ENCODE data around the gene DDX54. TPM values are rescaled to one million over a fixed set of nuclear protein-coding genes. Genes with fewer than 3 reads are reported as not detected.
A peak's percentile ranks its signal among the peaks of the same experiment; 100 is the strongest.
"Not testable (repeated sequence)": the region's sequence is repeated elsewhere in the genome, so short reads cannot be mapped to it uniquely, and the experiment has no call there.

Gene DDX54
- total RNA-seq, 1 experiment from 2014 or later: 80.1 TPM

DNA sequence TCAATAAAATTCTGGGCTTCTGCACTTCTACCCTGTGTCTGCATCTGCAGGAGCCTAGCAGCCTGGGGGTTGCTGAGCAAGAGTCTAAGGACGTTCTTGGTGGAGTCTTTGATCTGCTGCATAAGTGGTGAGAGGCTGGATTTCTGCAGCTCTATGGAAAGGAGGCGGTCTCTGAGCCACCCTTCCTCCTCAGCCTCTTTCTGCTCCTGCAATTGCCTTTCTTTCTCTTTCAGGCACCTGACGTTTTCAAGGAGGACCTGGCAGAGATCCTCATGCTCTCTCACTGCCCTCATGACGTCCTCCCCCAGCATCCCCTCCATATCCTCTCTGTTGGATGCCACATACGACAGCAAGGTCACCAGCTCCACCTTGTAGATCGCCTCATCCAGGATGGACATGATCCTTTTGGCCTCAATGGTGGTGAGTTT, 22.3 kb upstream of the DDX54 start:
- Histone ChIP-seq H3K4me1 (replicated peaks; ENCODE audit: insufficient read depth) (peaks cover 12% of the 10 kb centered on the region), H3K36me3 (ENCODE audit: low read depth) (no peaks in the 10 kb centered on the region), H2AFZ (no peak overlapping the region), H3K4me3 (no peak overlapping the region), H3K9me3 (ENCODE audit: insufficient read depth, low read depth) (no peaks in the 10 kb centered on the region), H3K9me2 (ENCODE audit: insufficient read depth) (no peaks in the 10 kb centered on the region), H3F3A (ENCODE audit: insufficient read depth, low read depth) (peaks cover 16% of the 10 kb centered on the region; the same call in 1 of the 2 replicates), H3K27me3 (ENCODE audit: insufficient read depth, low read depth) (no peaks in the 10 kb centered on the region), H3K79me2 (ENCODE audit: low read depth) (no peaks in the 10 kb centered on the region), H3K4me2 (no peak overlapping the region), H3K27ac (no peak overlapping the region), H4K20me1 (ENCODE audit: insufficient read depth) (no peaks in the 10 kb centered on the region)
- CTCF ChIA-PET: no interaction called here
- intact Hi-C loops (cut with micrococcal nuclease; ENCODE audit: unreplicated experiment): no loop called here
- no TSS peak for BruUV-seq (replicated peaks)
- no peak for DNase-seq
- TF ChIP-seq, protein P1, sequence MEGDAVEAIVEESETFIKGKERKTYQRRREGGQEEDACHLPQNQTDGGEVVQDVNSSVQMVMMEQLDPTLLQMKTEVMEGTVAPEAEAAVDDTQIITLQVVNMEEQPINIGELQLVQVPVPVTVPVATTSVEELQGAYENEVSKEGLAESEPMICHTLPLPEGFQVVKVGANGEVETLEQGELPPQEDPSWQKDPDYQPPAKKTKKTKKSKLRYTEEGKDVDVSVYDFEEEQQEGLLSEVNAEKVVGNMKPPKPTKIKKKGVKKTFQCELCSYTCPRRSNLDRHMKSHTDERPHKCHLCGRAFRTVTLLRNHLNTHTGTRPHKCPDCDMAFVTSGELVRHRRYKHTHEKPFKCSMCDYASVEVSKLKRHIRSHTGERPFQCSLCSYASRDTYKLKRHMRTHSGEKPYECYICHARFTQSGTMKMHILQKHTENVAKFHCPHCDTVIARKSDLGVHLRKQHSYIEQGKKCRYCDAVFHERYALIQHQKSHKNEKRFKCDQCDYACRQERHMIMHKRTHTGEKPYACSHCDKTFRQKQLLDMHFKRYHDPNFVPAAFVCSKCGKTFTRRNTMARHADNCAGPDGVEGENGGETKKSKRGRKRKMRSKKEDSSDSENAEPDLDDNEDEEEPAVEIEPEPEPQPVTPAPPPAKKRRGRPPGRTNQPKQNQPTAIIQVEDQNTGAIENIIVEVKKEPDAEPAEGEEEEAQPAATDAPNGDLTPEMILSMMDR (conservative IDR thresholded peaks at IDR 0.05): no peak
- no peak for TF ChIP-seq EZH2 (IDR thresholded peaks at IDR 0.05; ENCODE audit: low read depth)
- POLR2A ChIA-PET (ENCODE audit: unreplicated experiment): no interaction called here

DNA sequence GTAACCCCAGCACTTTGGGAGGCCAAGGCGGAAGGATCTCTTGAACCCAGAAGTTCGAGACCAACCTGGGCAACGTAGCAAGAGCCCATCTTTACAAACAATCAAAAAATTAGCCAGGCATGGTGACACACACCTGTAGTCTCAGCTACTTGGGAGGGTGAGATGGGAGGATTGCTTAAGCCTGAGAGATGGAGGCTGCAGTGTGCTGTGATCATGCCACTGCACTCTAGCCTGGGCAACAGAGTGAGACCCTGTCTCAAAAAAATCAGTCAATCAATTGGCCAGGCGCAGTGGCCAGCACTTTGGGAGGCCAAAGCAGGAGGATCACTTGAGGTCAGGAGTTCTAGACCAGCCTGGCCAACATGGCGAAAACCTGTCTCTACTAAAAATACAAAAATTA, 21.5 kb upstream of the DDX54 start:
- intact Hi-C loops (cut with micrococcal nuclease; ENCODE audit: unreplicated experiment); H3K9me2 ChIP-seq (ENCODE audit: insufficient read depth); H3K27ac ChIP-seq; H3K27me3 ChIP-seq (ENCODE audit: insufficient read depth, low read depth); H4K20me1 ChIP-seq (ENCODE audit: insufficient read depth); H3K79me2 ChIP-seq (ENCODE audit: low read depth); H2AFZ ChIP-seq; DNase-seq; H3K36me3 ChIP-seq (ENCODE audit: low read depth); H3K4me3 ChIP-seq; CTCF ChIA-PET; POLR2A ChIA-PET (ENCODE audit: unreplicated experiment); H3K9me3 ChIP-seq (ENCODE audit: insufficient read depth, low read depth); H3K4me2 ChIP-seq: not testable (repeated sequence)
- TSS peak; percentile 83 for BruUV-seq (replicated peaks)
- Histone ChIP-seq H3K4me1 (replicated peaks; ENCODE audit: insufficient read depth) (peaks cover 12% of the 10 kb centered on the region), H3F3A (ENCODE audit: insufficient read depth, low read depth) (peaks cover 16% of the 10 kb centered on the region; the same call in 1 of the 2 replicates)

DNA sequence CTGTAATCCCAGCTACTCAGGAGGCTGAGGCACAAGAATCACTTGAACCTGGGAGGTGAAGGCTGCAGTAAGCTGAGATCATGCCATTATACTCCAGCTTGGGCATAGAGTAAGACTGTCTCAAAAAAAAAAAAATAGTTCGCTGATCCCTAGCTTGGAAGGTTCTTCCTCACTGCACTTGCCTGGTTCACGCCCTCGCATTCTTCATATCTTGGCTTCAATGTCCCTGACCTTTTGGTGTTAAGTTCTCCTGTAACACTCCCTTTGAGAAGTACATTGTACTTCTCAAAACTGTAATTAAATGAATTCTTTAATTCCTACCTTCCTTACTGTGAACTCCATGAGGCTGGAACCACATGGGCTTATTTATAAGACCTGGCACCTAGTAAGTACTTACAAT, 19.5 kb upstream of the DDX54 start:
- intact Hi-C loops (cut with micrococcal nuclease; ENCODE audit: unreplicated experiment): no loop called here
- H3K27ac ChIP-seq: peak overlapping the region; percentile 21
- no peak overlapping the region for H3K4me3 ChIP-seq
- H2AFZ ChIP-seq: no peak overlapping the region
- ChIA-PET POLR2A (ENCODE audit: unreplicated experiment) (interaction anchor here (0.6 kb wide), 3 partner anchors 9 to 130 kb away, joined by 4 to 7 read pairs (median 6); partner anchors contain the start of gene SLC8B1), CTCF (interaction anchor here (0.6 kb wide), 1 partner anchor 17 kb away, joined by 4 read pairs; no protein-coding TSS in a partner anchor)
- no peak overlapping the region for H3K4me2 ChIP-seq
- H3K79me2 ChIP-seq (ENCODE audit: low read depth): no peaks in the 10 kb centered on the region
- TF ChIP-seq, protein P1 (conservative IDR thresholded peaks at IDR 0.05): no peak
- TF ChIP-seq EZH2 (IDR thresholded peaks at IDR 0.05; ENCODE audit: low read depth): no peak
- H3K36me3 ChIP-seq (ENCODE audit: low read depth): no peaks in the 10 kb centered on the region
- H4K20me1 ChIP-seq (ENCODE audit: insufficient read depth): no peaks in the 10 kb centered on the region
- H3K9me3 ChIP-seq (ENCODE audit: insufficient read depth, low read depth): no peaks in the 10 kb centered on the region
- H3K4me1 ChIP-seq (replicated peaks; ENCODE audit: insufficient read depth): peaks cover 12% of the 10 kb centered on the region
- peak in 1 of 2 experiments; percentile 59 for DNase-seq
- H3F3A ChIP-seq (ENCODE audit: insufficient read depth, low read depth): peaks cover 16% of the 10 kb centered on the region; the same call in 1 of the 2 replicates
- H3K9me2 ChIP-seq (ENCODE audit: insufficient read depth): no peaks in the 10 kb centered on the region
- no TSS peak for BruUV-seq (replicated peaks)
- H3K27me3 ChIP-seq (ENCODE audit: insufficient read depth, low read depth): no peaks in the 10 kb centered on the region

Data from PC-9 (cell line).